ENCODE results near the gene STH. TPM values are rescaled to one million over a fixed set of nuclear protein-coding genes. Genes with fewer than 3 reads are reported as not detected.

STH gene
- total and polyA plus RNA-seq, 2 donors from 2014 or later, result not detected

DNA sequence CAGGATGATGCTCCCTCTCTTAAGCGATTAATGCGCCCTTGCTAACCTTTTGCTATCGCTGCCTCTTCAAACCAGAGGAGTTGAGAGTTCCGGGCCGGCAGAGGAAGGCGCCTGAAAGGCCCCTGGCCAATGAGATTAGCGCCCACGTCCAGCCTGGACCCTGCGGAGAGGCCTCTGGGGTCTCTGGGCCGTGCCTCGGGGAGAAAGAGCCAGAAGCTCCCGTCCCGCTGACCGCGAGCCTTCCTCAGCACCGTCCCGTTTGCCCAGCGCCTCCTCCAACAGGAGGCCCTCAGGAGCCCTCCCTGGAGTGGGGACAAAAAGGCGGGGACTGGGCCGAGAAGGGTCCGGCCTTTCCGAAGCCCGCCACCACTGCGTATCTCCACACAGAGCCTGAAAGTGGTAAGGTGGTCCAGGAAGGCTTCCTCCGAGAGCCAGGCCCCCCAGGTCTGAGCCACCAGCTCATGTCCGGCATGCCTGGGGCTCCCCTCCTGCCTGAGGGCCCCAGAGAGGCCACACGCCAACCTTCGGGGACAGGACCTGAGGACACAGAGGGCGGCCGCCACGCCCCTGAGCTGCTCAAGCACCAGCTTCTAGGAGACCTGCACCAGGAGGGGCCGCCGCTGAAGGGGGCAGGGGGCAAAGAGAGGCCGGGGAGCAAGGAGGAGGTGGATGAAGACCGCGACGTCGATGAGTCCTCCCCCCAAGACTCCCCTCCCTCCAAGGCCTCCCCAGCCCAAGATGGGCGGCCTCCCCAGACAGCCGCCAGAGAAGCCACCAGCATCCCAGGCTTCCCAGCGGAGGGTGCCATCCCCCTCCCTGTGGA is 16.0 kb upstream of the STH start:
- Histone ChIP-seq H3K9ac (ENCODE audit: low read length in 3 of 3) (no peak overlapping the region), H3K9me3 (ENCODE audit: control insufficient read depth in 2 of 3, insufficient read depth in 1 of 3, low read length in 3 of 3) (no peaks in the 10 kb centered on the region), H3K36me3 (ENCODE audit: control insufficient read depth in 2 of 3, insufficient read depth in 3 of 3, low read length in 3 of 3) (no peaks in the 10 kb centered on the region), H3K4me3 (ENCODE audit: low read length in 3 of 3) (no peak overlapping the region), H3K27me3 (ENCODE audit: control insufficient read depth, insufficient read depth, low read length) (no peaks in the 10 kb centered on the region), H3K4me1 (ENCODE audit: control insufficient read depth in 2 of 3, insufficient read depth in 2 of 3, low read depth in 1 of 3, low read length in 3 of 3) (no peaks in the 10 kb centered on the region), H3K27ac (ENCODE audit: low read depth in 2 of 2, low read length in 2 of 2) (no peak overlapping the region)
- intact Hi-C loops (cut with DNase I), result no loop called here
- no peak for TF ChIP-seq CTCF (IDR thresholded peaks at IDR 0.05; ENCODE audit: borderline replicate concordance, extremely low read depth, insufficient read depth)
- FAIRE-seq (no peak), DNase-seq (peak in 1 of 5 donors; percentile 73)

DNA sequence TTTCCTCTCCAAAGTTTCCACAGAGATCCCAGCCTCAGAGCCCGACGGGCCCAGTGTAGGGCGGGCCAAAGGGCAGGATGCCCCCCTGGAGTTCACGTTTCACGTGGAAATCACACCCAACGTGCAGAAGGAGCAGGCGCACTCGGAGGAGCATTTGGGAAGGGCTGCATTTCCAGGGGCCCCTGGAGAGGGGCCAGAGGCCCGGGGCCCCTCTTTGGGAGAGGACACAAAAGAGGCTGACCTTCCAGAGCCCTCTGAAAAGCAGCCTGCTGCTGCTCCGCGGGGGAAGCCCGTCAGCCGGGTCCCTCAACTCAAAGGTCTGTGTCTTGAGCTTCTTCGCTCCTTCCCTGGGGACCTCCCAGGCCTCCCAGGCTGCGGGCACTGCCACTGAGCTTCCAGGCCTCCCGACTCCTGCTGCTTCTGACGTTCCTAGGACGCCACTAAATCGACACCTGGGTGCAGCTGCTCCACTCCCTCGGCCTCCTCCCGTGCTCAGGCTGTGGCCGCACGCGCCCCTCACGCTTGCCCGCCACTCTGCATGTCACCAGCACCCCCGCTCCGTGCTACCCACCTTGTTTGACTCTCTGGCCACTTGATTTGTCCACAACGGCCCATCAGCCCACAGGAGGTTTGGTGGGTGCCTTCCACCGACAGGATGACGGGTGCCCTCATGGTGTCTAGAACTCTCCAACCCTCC is 15.3 kb upstream of the STH start:
- H3K9me3 ChIP-seq (ENCODE audit: control insufficient read depth in 2 of 3, insufficient read depth in 1 of 3, low read length in 3 of 3), result no peaks in the 10 kb centered on the region
- TF ChIP-seq CTCF (IDR thresholded peaks at IDR 0.05; ENCODE audit: borderline replicate concordance, extremely low read depth, insufficient read depth), result no peak
- no peak for FAIRE-seq

DNA sequence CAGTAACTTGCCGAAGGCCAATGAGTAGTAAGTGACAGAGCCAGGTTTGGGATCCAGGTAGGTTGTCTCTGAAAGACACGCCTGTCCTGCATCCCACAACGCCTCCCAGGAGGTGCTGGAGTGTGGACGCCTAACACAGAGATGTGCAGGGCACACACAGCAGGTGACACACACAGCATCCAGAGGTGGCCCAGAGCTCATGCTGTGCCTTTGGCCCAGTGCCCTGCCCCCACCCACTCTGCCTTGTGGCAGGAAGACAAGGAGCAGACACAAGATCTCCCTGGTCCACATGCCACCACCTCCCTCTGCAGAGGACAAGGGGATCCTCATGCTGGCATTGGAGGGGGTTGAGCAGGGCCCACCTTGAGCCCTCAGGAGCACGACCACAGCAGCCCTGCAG is 14.7 kb upstream of the STH start:
- H3K27ac ChIP-seq (ENCODE audit: low read depth in 2 of 2, low read length in 2 of 2), result no peak overlapping the region
- H3K4me3 ChIP-seq (ENCODE audit: low read length in 3 of 3), result no peak overlapping the region
- intact Hi-C loops (cut with DNase I), result no loop called here
- DNase-seq (peak in 1 of 5 donors; percentile 39), FAIRE-seq (no peak)
- H3K9ac ChIP-seq (ENCODE audit: low read length in 3 of 3), result no peak overlapping the region
- no peaks in the 10 kb centered on the region for H3K9me3 ChIP-seq (ENCODE audit: control insufficient read depth in 2 of 3, insufficient read depth in 1 of 3, low read length in 3 of 3)
- no peaks in the 10 kb centered on the region for H3K36me3 ChIP-seq (ENCODE audit: control insufficient read depth in 2 of 3, insufficient read depth in 3 of 3, low read length in 3 of 3)
- TF ChIP-seq CTCF (IDR thresholded peaks at IDR 0.05; ENCODE audit: borderline replicate concordance, extremely low read depth, insufficient read depth), result no peak
- no peaks in the 10 kb centered on the region for H3K4me1 ChIP-seq (ENCODE audit: control insufficient read depth in 2 of 3, insufficient read depth in 2 of 3, low read depth in 1 of 3, low read length in 3 of 3)
- no peaks in the 10 kb centered on the region for H3K27me3 ChIP-seq (ENCODE audit: control insufficient read depth, insufficient read depth, low read length)

More for the DNA sequence above, 15.3 kb upstream of the STH start:
- no peaks in the 10 kb centered on the region for H3K4me1 ChIP-seq (ENCODE audit: control insufficient read depth in 2 of 3, insufficient read depth in 2 of 3, low read depth in 1 of 3, low read length in 3 of 3)
- intact Hi-C loops (cut with DNase I), result no loop called here
- H3K27me3 ChIP-seq (ENCODE audit: control insufficient read depth, insufficient read depth, low read length), result no peaks in the 10 kb centered on the region
- no peaks in the 10 kb centered on the region for H3K36me3 ChIP-seq (ENCODE audit: control insufficient read depth in 2 of 3, insufficient read depth in 3 of 3, low read length in 3 of 3)
- peak in 1 of 5 donors; percentile 66 for DNase-seq
- no peak overlapping the region for H3K9ac ChIP-seq (ENCODE audit: low read length in 3 of 3)
- no peak overlapping the region for H3K27ac ChIP-seq (ENCODE audit: low read depth in 2 of 2, low read length in 2 of 2)
- no peak overlapping the region for H3K4me3 ChIP-seq (ENCODE audit: low read length in 3 of 3)
